ENCODE data around the gene RGS7. TPM values are rescaled to one million over a fixed set of nuclear protein-coding genes. Genes with fewer than 3 reads are reported as not detected.

The RGS7 gene
- total RNA-seq, 1 experiment from 2014 or later = 1.5 TPM

GRCh38 chr1:241115784-241116183, 241.2 kb downstream of the RGS7 start:
- no peak overlapping the region for H3K27ac ChIP-seq (ENCODE audit: insufficient read length, low read depth, low read length)

More at GRCh38 chr1:241115784-241116183, 241.2 kb downstream of the RGS7 start:
- H3K18ac ChIP-seq (ENCODE audit: insufficient read length, low read depth, low read length) = no peak overlapping the region
- H3K23ac ChIP-seq (ENCODE audit: insufficient read length, low read depth, low read length) = no peak overlapping the region
- no peak overlapping the region for H2BK12ac ChIP-seq (ENCODE audit: insufficient read length, low read depth, low read length)
- no peak overlapping the region for H3T11ph ChIP-seq (ENCODE audit: low read length)
- no peak overlapping the region for H3K56ac ChIP-seq (ENCODE audit: insufficient read length, low read depth, low read length)
- no peak overlapping the region for H3K4ac ChIP-seq (ENCODE audit: low read depth, low read length)
- Mint-ChIP-seq H3K27ac (peak overlapping the region; percentile 59 to 92 (median 91)), H3K4me1 (peaks cover 36 to 37% of the 10 kb centered on the region in 2 experiments), H3K4me3 (no peak overlapping the region), H3K27me3 (ENCODE audit: low read depth) (no peaks in the 10 kb centered on the region), H3K9me3 (no peaks in the 10 kb centered on the region; a peak in 1 of 5 replicates), H3K36me3 (ENCODE audit: insufficient read depth in 1 of 3, low read depth in 3 of 3) (peaks cover 0 to 2% (median 0%) of the 10 kb centered on the region in 3 experiments; a peak in 1 of 7 replicates)
- no peak overlapping the region for H3K14ac ChIP-seq (ENCODE audit: insufficient read depth, low read length)
- no peak overlapping the region for H2BK20ac ChIP-seq (ENCODE audit: low read depth, low read length, poor library complexity, severe bottlenecking)
- H2BK5ac ChIP-seq (ENCODE audit: insufficient read length, low read length) = no peak overlapping the region
- WGBS (ENCODE audit: extremely low coverage, insufficient read length, low lambda C conversion rate) = no CpG with 5 or more reads among the region's 5 CpGs
- no peaks in the 10 kb centered on the region for H3K9me3 ChIP-seq (ENCODE audit: control insufficient read depth, low read depth, low read length)
- H3K4me2 ChIP-seq (ENCODE audit: insufficient read depth, insufficient read length, low read length) = no peak overlapping the region
- H3K27me3 ChIP-seq (ENCODE audit: insufficient read depth, low read length) = no peaks in the 10 kb centered on the region
- no peaks in the 10 kb centered on the region for H3K79me2 ChIP-seq (ENCODE audit: insufficient read depth, low read length)
- no peaks in the 10 kb centered on the region for H4K20me1 ChIP-seq (ENCODE audit: control insufficient read depth, insufficient read depth, insufficient read length)
- no peak overlapping the region for H4K91ac ChIP-seq (ENCODE audit: insufficient read length, low read depth, low read length)
- no peak overlapping the region for H3K9ac ChIP-seq (ENCODE audit: extremely low read depth, insufficient read length, low read length)
- DNase-seq = no peak
- H2BK120ac ChIP-seq (ENCODE audit: low read depth, low read length, poor library complexity, severe bottlenecking) = no peak overlapping the region
- peaks cover 2% of the 10 kb centered on the region; the same call in 1 of the 2 replicates for H3K4me1 ChIP-seq (ENCODE audit: insufficient read depth, low read length)
- TF ChIP-seq CTCF (conservative IDR thresholded peaks at IDR 0.05) = no peak
- H3K79me1 ChIP-seq (ENCODE audit: insufficient read depth, low read depth, low read length, poor library complexity, severe bottlenecking) = no peaks in the 10 kb centered on the region
- no peak overlapping the region for H2AFZ ChIP-seq (ENCODE audit: low read length)
- no peak overlapping the region for H2AK5ac ChIP-seq (ENCODE audit: insufficient read length, low read length)
- no peak overlapping the region for H2BK15ac ChIP-seq (ENCODE audit: low read depth, low read length)
- no peak overlapping the region for H4K8ac ChIP-seq (replicated peaks; ENCODE audit: insufficient read length, low read depth, low read length)
- H4K5ac ChIP-seq (ENCODE audit: insufficient read length, low read depth, low read length) = no peak overlapping the region
- no peaks in the 10 kb centered on the region for H3K23me2 ChIP-seq (ENCODE audit: insufficient read length, low read depth, low read length, poor library complexity, severe bottlenecking)
